Occipital lobe (tissue), 2 donors: ENCODE data around the gene NSFL1C. TPM values are rescaled to one million over a fixed set of nuclear protein-coding genes. Genes with fewer than 3 reads are reported as not detected.

Experiments used
- DNase-seq: peaks from one replicate; lab custom pipeline; 2025; lab: John Stamatoyannopoulos, UW
- total RNA-seq: library from RNA; depleted of rRNA; stranded (reverse); fragments of >200 nt; gene quantifications from one replicate; pipeline ENCODE4 v1.2.3, GENCODE V29; 2014

Gene NSFL1C
- total RNA-seq, 1 donor from 2014 or later: 28.9 TPM

DNA sequence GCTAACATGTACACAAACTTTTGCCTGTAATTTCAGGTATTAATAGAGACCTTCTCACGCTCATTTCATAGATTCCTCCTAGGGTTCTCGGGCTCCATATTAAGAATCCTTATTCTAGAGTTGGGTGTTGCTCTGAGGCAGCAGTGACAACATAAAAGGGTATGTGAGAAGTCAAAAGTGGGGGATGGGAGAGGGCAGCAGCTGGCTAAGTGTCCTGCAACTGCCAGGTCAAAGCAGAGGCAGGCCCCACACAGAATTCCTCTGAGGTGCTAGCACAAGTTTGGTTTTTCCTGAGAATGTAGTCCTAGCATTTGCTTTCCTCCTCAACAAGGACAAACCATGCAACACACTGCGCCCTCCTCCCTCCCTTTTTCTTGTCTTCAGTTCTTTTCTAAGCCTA is 4.6 kb downstream of the NSFL1C start:
- no peak for DNase-seq

DNA sequence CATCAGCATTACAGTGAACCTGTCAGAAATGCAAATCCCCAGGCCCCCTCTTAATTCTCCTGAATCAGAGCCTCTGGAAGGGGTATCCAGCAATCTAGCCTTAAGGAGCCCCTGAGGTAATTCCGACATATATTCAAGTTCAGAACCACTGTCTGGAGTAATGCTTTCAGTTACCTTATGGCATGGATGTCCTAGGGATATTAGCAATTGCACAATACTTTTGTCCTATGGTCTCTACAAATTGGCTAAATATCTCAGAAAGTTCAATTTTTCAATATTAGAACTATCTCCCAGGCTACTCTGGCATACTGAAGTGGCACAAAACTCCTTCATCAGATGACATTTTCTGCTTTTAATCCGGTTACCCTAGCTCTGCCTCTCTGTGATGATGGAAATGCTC is 6.4 kb downstream of the NSFL1C start:
- no peak for DNase-seq

- DNase-seq: no peak
Observed at GRCh38 chr20:1457992-1458391, 8.7 kb downstream of the NSFL1C start.

- DNase-seq: no peak
Observed at GRCh38 chr20:1456300-1456699, 10.3 kb downstream of the NSFL1C start.

GRCh38 chr20:1450926-1451491 is 15.6 kb downstream of the NSFL1C start:
- no peak for DNase-seq

- no peak for DNase-seq
Observed at GRCh38 chr20:1449370-1449769, 17.3 kb downstream of the NSFL1C start.

DNA sequence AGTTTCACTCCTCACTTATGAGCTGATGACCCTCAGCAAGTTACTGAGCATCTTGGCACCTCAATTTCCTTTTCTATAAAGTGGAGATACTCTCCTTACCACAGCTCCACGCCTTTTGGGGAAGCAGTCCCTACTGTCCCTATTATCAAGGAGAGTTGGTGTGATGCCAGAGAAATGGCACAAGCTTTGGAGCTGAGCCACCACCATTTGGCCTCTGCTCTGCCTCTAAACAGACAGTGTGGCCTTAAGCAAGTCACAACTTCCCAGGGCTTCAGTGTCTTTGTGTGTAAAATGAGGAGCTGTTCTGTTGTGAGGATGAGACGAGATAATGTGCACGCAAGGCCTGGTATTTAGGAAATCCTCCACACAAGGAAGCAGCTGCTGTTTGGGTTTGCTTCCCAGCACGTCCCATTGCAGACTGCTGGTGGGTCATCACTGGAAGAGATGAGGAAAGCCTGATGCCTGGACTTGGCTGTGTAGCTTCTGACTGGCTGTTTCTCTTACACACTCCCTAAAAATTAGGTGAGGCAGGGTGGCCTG is 18.5 kb downstream of the NSFL1C start:
- no peak for DNase-seq

GRCh38 chr20:1446536-1446935 is 20.1 kb downstream of the NSFL1C start:
- no peak for DNase-seq

DNA sequence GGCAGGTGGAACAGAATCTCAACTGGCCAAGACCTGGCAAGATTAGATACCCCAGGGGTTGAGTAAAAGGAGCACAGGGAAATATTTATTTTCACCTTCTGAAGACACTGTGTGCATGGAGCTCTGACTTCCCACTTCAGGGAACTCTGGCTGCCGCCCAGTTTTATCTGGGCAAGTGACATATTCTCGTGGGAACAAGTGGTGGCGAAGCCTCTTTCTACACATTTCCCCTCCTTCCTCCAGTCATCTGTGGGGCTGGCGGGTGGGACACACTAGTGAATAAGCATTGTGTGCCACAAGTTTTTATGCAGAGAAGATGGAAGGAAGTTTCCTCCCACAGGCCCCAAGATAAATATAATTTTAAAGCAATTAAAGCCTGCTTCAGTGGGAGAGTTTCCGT is 23.6 kb downstream of the NSFL1C start:
- no peak for DNase-seq

DNA sequence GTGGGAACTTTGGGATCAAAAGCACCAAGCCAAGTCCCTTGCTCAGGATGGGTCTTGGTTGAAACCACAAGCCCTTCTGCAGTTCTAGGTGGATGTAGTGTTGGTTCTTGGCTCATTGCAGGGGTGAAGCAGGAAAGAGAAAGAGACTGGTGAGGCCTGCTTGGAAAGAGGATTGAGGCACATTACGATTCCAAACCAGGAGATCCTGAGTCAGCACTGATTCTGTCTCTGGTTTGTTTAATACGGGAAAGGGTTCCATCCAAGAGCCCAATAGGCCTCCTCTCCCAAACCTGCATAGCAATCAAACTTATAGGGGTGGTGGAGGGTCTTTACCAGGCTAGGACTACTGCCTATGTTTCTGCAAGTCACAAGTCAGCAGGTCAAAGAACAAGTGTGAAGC is 24.3 kb downstream of the NSFL1C start:
- DNase-seq: no peak

GRCh38 chr20:1441133-1441532 is 25.5 kb downstream of the NSFL1C start:
- DNase-seq: no peak

DNA sequence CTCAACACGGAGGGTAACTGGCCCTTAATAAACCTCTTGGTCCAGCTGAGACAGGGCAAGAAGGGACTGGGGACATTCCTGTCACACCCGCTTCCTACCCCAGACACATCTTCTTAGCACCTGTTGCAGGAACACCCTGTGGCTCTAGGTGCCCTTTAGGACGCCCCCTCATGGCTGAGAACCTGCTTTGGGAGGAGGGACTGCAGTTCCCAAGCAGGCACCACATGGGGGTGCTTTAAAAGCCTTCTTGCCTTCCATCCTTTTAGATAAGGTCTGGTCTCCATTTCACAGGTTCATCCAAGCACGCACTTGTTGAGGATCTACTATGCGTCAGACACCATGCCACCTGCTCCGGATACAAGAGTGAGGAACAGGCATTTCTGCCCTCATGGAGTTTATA is 26.6 kb downstream of the NSFL1C start:
- DNase-seq: no peak

DNA sequence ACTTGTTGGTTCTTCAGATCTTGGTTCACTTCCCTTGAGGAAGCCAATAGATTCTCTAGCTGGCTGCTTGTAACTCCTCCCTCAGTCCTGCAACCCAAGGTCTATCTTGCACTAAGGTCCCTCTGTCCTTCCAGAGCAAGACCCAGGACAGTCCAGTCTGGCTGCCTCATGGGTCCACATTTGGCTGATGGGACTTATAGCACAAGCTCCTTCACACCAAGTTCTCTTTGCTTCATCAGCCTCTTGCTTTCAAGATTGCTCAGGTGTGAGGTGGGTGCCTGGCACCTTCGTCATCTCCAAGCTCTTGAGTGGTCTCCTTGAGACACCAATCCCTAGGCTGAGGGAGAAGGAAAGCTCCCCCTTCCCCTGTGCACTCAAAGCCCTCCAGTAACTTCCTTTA is 28.3 kb downstream of the NSFL1C start:
- no peak for DNase-seq

- peak; percentile 44 for DNase-seq
Observed at GRCh38 chr20:1437235-1437904, 29.3 kb downstream of the NSFL1C start.

DNA sequence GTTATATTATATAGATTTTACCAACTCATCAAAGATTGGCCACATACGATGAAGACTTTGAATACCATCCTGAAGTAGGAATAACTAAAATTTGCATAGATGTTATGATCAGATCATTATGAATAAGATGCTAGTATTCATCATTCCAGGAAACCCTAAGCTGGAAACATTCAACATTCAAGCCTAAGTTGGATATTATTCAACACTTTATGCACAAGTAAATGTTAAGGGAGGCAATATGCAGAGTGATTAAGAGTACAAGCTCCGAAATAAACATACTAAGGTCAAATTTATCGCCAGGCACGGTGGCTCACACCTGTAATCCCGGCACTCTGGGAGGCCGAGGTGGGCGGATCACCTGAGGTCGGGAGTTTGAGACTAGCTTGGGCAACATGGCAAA is 30.4 kb downstream of the NSFL1C start:
- DNase-seq: no peak

DNA sequence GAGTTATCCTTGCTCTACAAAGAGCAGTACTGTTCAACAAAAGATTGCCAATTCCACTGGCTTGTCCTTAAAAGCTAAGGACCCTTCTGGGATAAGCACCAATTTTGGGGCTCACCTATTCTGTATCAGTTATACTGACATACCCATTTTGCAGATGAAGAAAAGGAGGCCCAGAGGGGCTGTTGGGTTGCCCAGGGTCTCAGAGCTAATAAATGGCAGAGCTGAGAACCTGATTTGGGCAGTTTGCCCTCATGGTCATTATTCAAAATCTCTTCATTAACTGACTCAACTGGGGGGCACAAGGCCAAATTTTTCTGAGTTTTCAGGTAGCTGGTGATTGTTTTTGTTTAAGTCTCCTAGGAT is 31.3 kb downstream of the NSFL1C start:
- no peak for DNase-seq

GRCh38 chr20:1434571-1435336 is 31.9 kb downstream of the NSFL1C start:
- DNase-seq: no peak

GRCh38 chr20:1431158-1431557 is 35.5 kb downstream of the NSFL1C start:
- DNase-seq: no peak

- no peak for DNase-seq
Observed at GRCh38 chr20:1430004-1430451, 36.6 kb downstream of the NSFL1C start.

- DNase-seq: no peak
Observed at GRCh38 chr20:1429143-1429728, 37.4 kb downstream of the NSFL1C start.

GRCh38 chr20:1427457-1428054 is 39.1 kb downstream of the NSFL1C start:
- no peak for DNase-seq
